OCI-LY7 (cell line): ENCODE data around the gene NKAPL. TPM values are rescaled to one million over a fixed set of nuclear protein-coding genes. Genes with fewer than 3 reads are reported as not detected.

ENCODE experiments used
- BruUV-seq: library from RNA; stranded (reverse); fragments of 400-500 nt; replicated peaks from 2 replicates; lab custom pipeline; 2021; lab: Mats Ljungman, UMichigan
- CTCF ChIA-PET: fragments of 300-600 bp; sonication (Branson Sonifier 250); formaldehyde crosslinking; loops from one replicate; lab custom pipeline; 2022; ENCODE audit warnings: antibody characterized with exemption; ENCODE audit not compliant: unreplicated experiment; lab: Charles Lee
- POLR2A ChIA-PET: fragments of 300-600 bp; sonication (Branson Sonifier 250); formaldehyde crosslinking; loops from one replicate; lab custom pipeline; 2022; ENCODE audit warnings: antibody characterized with exemption; lab: Charles Lee
- DNase-seq: peaks from one replicate; pipeline ENCODE4 v3.0.0-alpha.2; 2015; ENCODE audit warnings: low spot score
- H2AFZ ChIP-seq: fragments of 200-600 bp; sonication (generic), shearing (Covaris generic); 2 replicates; pipeline ENCODE4 v1.6.1; 2014; ENCODE audit warnings: mild to moderate bottlenecking, antibody characterized with exemption, low read length, moderate library complexity
- H3K27ac ChIP-seq: fragments of 200-600 bp; sonication (generic); 2 replicates; pipeline ENCODE4 v1.5.1; 2014; ENCODE audit warnings: mixed run types, low read depth, mild to moderate bottlenecking, moderate library complexity, low read length, inconsistent platforms; ENCODE audit not compliant: poor library complexity, severe bottlenecking
- H3K36me3 ChIP-seq: fragments of 200-600 bp; sonication (generic); 2 replicates; pipeline ENCODE4 v1.6.1; 2014; ENCODE audit warnings: mild to moderate bottlenecking, antibody characterized with exemption, low read length, moderate library complexity, mixed read lengths; ENCODE audit not compliant: insufficient read depth
- H3K4me1 ChIP-seq: fragments of 200-600 bp; sonication (generic); 2 replicates; pipeline ENCODE4 v1.5.1; 2014; ENCODE audit warnings: mild to moderate bottlenecking, low read length; ENCODE audit not compliant: insufficient read depth, poor library complexity, severe bottlenecking
- H3K4me2 ChIP-seq: fragments of 200-600 bp; sonication (generic); 2 replicates; pipeline ENCODE4 v1.6.1; 2014; ENCODE audit warnings: mild to moderate bottlenecking, low read length
- H3K4me3 ChIP-seq: fragments of 200-600 bp; sonication (generic); 2 replicates; pipeline ENCODE4 v1.5.1; 2014; ENCODE audit warnings: mild to moderate bottlenecking, low read depth, low read length; ENCODE audit not compliant: poor library complexity, severe bottlenecking
- H3K79me2 ChIP-seq: fragments of 200-600 bp; sonication (generic); 2 replicates; pipeline ENCODE4 v1.6.1; 2016; ENCODE audit warnings: low read depth, mild to moderate bottlenecking, low read length, moderate library complexity, mixed read lengths; ENCODE audit not compliant: insufficient read depth
- H3K9me2 ChIP-seq: fragments of 200-600 bp; sonication (generic); 2 replicates; pipeline ENCODE4 v1.6.1; 2016; ENCODE audit warnings: mild to moderate bottlenecking, low read length, mixed read lengths; ENCODE audit not compliant: insufficient read depth
- H3K9me3 ChIP-seq: fragments of 200-600 bp; sonication (generic); 2 replicates; pipeline ENCODE4 v1.6.1; 2014; ENCODE audit warnings: mild to moderate bottlenecking, mixed run types, low read length, mixed read lengths
- H4K20me1 ChIP-seq: fragments of 200-600 bp; sonication (generic); 2 replicates; pipeline ENCODE4 v1.6.1; 2014; ENCODE audit warnings: mild to moderate bottlenecking, antibody characterized with exemption, low read length, moderate library complexity, mixed read lengths; ENCODE audit not compliant: insufficient read depth
- EZH2phosphoT487 ChIP-seq: fragments of 200-600 bp; sonication (generic); IDR thresholded peaks from 2 replicates; pipeline ENCODE4 v1.6.1; 2018; ENCODE audit warnings: low read depth, borderline replicate concordance, mild to moderate bottlenecking, mixed run types, antibody characterized with exemption, low read length, moderate library complexity, mixed read lengths
- intact Hi-C: fragments of 100-400 bp; cut with micrococcal nuclease; formaldehyde crosslinking; loops from one replicate; pipeline ENCODE4 v1.10.0; 2022; ENCODE audit not compliant: unreplicated experiment
- total RNA-seq, 2 experiments: library from RNA; depleted of rRNA in 1 of 2; stranded (reverse); fragments of >200 nt in 1 of 2; shearing (Covaris generic) in 1 of 2; gene quantifications; 2 replicates each; pipeline ENCODE4 v1.2.3, GENCODE V29; 2014 to 2022
- TF ChIP-seq, protein P1 (sequence below): fragments of 200-600 bp; sonication (generic); conservative IDR thresholded peaks from 2 replicates; pipeline ENCODE4 v1.5.1; 2014; ENCODE audit warnings: mild to moderate bottlenecking, antibody characterized with exemption, low read length, moderate library complexity, mixed read lengths

NKAPL gene
- total RNA-seq, 2 experiments from 2014 or later = not detected

GRCh38 chr6:28269492-28269891 lies 10.4 kb downstream of the NKAPL start:
- Histone ChIP-seq H2AFZ (no peak overlapping the region), H3K36me3 (peaks cover 3% of the 10 kb centered on the region; the same call in 1 of the 2 replicates), H3K4me3 (no peak overlapping the region), H3K4me1 (peaks cover 16% of the 10 kb centered on the region), H3K79me2 (no peaks in the 10 kb centered on the region), H4K20me1 (no peaks in the 10 kb centered on the region), H3K9me3 (no peaks in the 10 kb centered on the region), H3K27ac (no peak overlapping the region), H3K9me2 (no peaks in the 10 kb centered on the region), H3K4me2 (no peak overlapping the region)
- intact Hi-C loops = no loop called here
- no peak for DNase-seq
- ChIA-PET POLR2A (interaction anchor here (0.6 kb wide), 1 partner anchor 17 kb away, joined by 3 read pairs; the partner anchor contains the start of gene ZKSCAN4), CTCF (no interaction called here)
- no TSS peak for BruUV-seq
- TF ChIP-seq, protein P1, sequence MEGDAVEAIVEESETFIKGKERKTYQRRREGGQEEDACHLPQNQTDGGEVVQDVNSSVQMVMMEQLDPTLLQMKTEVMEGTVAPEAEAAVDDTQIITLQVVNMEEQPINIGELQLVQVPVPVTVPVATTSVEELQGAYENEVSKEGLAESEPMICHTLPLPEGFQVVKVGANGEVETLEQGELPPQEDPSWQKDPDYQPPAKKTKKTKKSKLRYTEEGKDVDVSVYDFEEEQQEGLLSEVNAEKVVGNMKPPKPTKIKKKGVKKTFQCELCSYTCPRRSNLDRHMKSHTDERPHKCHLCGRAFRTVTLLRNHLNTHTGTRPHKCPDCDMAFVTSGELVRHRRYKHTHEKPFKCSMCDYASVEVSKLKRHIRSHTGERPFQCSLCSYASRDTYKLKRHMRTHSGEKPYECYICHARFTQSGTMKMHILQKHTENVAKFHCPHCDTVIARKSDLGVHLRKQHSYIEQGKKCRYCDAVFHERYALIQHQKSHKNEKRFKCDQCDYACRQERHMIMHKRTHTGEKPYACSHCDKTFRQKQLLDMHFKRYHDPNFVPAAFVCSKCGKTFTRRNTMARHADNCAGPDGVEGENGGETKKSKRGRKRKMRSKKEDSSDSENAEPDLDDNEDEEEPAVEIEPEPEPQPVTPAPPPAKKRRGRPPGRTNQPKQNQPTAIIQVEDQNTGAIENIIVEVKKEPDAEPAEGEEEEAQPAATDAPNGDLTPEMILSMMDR = no peak
- no peak for TF ChIP-seq EZH2phosphoT487

GRCh38 chr6:28274888-28275287 lies 15.8 kb downstream of the NKAPL start:
- no peak for TF ChIP-seq EZH2phosphoT487
- TF ChIP-seq, protein P1 = no peak
- no TSS peak for BruUV-seq
- Histone ChIP-seq H3K4me2 (no peak overlapping the region), H4K20me1 (no peaks in the 10 kb centered on the region), H3K79me2 (no peaks in the 10 kb centered on the region), H3K9me3 (no peaks in the 10 kb centered on the region), H3K4me1 (no peaks in the 10 kb centered on the region), H3K9me2 (no peaks in the 10 kb centered on the region), H2AFZ (no peak overlapping the region), H3K4me3 (no peak overlapping the region), H3K36me3 (peaks cover 16% of the 10 kb centered on the region; the same call in 1 of the 2 replicates), H3K27ac (no peak overlapping the region)
- intact Hi-C loops = no loop called here
- POLR2A ChIA-PET = interaction anchor here (1.4 to 2.2 kb wide), 2 partner anchors 19 to 22 kb away, joined by 4 to 9 read pairs; partner anchors contain the start of gene ZKSCAN4
- CTCF ChIA-PET = no interaction called here
- DNase-seq = no peak

DNA sequence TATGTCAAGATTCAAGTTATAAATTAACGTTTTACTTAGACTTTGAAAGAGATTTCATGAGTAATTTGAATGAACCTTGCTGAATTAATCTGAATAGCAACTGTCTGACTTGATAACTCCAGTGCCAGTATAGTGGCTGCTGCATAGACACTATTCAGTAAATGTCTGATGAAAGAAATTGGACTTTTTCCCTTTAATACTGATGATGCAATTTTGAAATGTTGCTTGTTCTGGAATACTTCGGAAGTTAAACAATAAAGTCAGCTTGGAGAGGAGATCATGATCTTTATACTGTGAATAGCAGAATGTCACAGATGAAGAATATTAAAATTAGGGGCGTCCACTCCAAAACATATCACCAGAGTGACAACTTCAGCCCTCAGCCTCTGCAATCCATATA lies 18.6 kb downstream of the NKAPL start:
- no peaks in the 10 kb centered on the region for H4K20me1 ChIP-seq
- ChIA-PET CTCF (interaction anchor here (0.5 kb wide), 1 partner anchor 11 kb away, joined by 3 read pairs; no protein-coding TSS in a partner anchor), POLR2A (no interaction called here)

More for the DNA sequence above, 18.6 kb downstream of the NKAPL start:
- TF ChIP-seq, protein P1 = no peak
- TF ChIP-seq EZH2phosphoT487 = no peak
- Histone ChIP-seq H3K9me2 (no peaks in the 10 kb centered on the region), H3K27ac (no peak overlapping the region), H3K9me3 (no peaks in the 10 kb centered on the region), H2AFZ (no peak overlapping the region), H3K4me2 (no peak overlapping the region), H3K79me2 (no peaks in the 10 kb centered on the region), H3K4me1 (peaks cover 7% of the 10 kb centered on the region), H3K36me3 (peaks cover 15% of the 10 kb centered on the region; the same call in 1 of the 2 replicates), H3K4me3 (no peak overlapping the region)
- intact Hi-C loops = no loop called here
- BruUV-seq = no TSS peak
- no peak for DNase-seq
